Liver (tissue), 9 donors: Measurements from ENCODE around the gene CFHR1. TPM values are rescaled to one million over a fixed set of nuclear protein-coding genes. Genes with fewer than 3 reads are reported as not detected.
A peak's percentile ranks its signal among the peaks of the same experiment; 100 is the strongest.
"Not testable (repeated sequence)": the region's sequence is repeated elsewhere in the genome, so short reads cannot be mapped to it uniquely, and the experiment has no call there.

Experiments
- DNase-seq: peaks from one replicate; pipeline ENCODE4 v3.0.0-alpha.2; 2017; ENCODE audit warnings: low spot score
- H3K27ac ChIP-seq, 2 donors: one replicate each; pipeline ENCODE4 v1.7.0; 2013; ENCODE audit warnings: inconsistent platforms in 2 of 2, low read length in 2 of 2, control low read depth in 1 of 2, low read depth in 1 of 2, mild to moderate bottlenecking in 1 of 2
- H3K27me3 ChIP-seq, 4 donors: one replicate each; pipeline versions ENCODE4 v1.6.1 to v1.7.0; 2013; ENCODE audit warnings: low read length in 3 of 4, inconsistent platforms in 1 of 4, mild to moderate bottlenecking in 1 of 4, moderate library complexity in 1 of 4; ENCODE audit not compliant: control insufficient read depth in 4 of 4, insufficient read depth in 4 of 4
- H3K36me3 ChIP-seq, 4 donors: one replicate each; pipeline versions ENCODE4 v1.6.1 to v1.7.0; 2013; ENCODE audit warnings: low read length in 3 of 4, mild to moderate bottlenecking in 3 of 4, low read depth in 1 of 4, moderate library complexity in 1 of 4; ENCODE audit not compliant: control insufficient read depth in 4 of 4, insufficient read depth in 3 of 4
- H3K4me1 ChIP-seq, 4 donors: one replicate each; pipeline versions ENCODE4 v1.6.1 to v1.7.0; 2013; ENCODE audit warnings: low read length in 3 of 4, mild to moderate bottlenecking in 3 of 4, moderate library complexity in 1 of 4; ENCODE audit not compliant: control insufficient read depth in 4 of 4, insufficient read depth in 4 of 4
- H3K4me3 ChIP-seq, 3 donors: one replicate each; pipeline versions ENCODE4 v1.6.1 to v1.7.0; 2013; ENCODE audit warnings: low read length in 3 of 3, control low read depth in 1 of 3, low read depth in 1 of 3, mild to moderate bottlenecking in 1 of 3
- H3K9ac ChIP-seq, 2 donors: one replicate each; pipeline ENCODE4 v1.7.0; 2013; ENCODE audit warnings: low read length in 2 of 2, mild to moderate bottlenecking in 2 of 2, moderate library complexity in 2 of 2, control low read depth in 1 of 2, low read depth in 1 of 2
- H3K9me3 ChIP-seq, 4 donors: one replicate each; pipeline versions ENCODE4 v1.6.1 to v1.7.0; 2013; ENCODE audit warnings: low read length in 3 of 4; ENCODE audit not compliant: control insufficient read depth in 4 of 4
- EGR1 ChIP-seq, 2 donors: IDR thresholded peaks; 2 replicates each; pipeline ENCODE4 v1.6.1; 2016 to 2018; ENCODE audit warnings: antibody characterized with exemption in 2 of 2, low read depth in 2 of 2
- FOXA1 ChIP-seq: IDR thresholded peaks from 2 replicates; pipeline ENCODE4 v1.6.1; 2016; ENCODE audit warnings: antibody characterized with exemption
- GABPA ChIP-seq, 2 donors: IDR thresholded peaks in 1 of 2; conservative IDR thresholded peaks in 1 of 2; 2 replicates each; pipeline ENCODE4 v1.6.1; 2016; ENCODE audit warnings: antibody characterized with exemption in 2 of 2, mild to moderate bottlenecking in 1 of 2, moderate library complexity in 1 of 2
- HNF4G ChIP-seq: IDR thresholded peaks from 2 replicates; pipeline ENCODE4 v1.6.1; 2016; ENCODE audit warnings: antibody characterized with exemption
- JUND ChIP-seq, 2 donors: IDR thresholded peaks; 2 replicates each; pipeline ENCODE4 v1.6.1; 2016; ENCODE audit warnings: antibody characterized with exemption in 2 of 2
- NR2F2 ChIP-seq: IDR thresholded peaks from 2 replicates; pipeline ENCODE4 v1.6.1; 2016; ENCODE audit warnings: antibody characterized with exemption
- RAD21 ChIP-seq, 2 donors: IDR thresholded peaks; 2 replicates each; pipeline ENCODE4 v1.6.1; 2016; ENCODE audit warnings: antibody characterized with exemption in 2 of 2, mild to moderate bottlenecking in 2 of 2
- RXRA ChIP-seq, 2 donors: IDR thresholded peaks; 2 replicates each; pipeline ENCODE4 v1.6.1; 2017 to 2018; ENCODE audit warnings: antibody characterized with exemption in 2 of 2, mild to moderate bottlenecking in 1 of 2
- YY1 ChIP-seq: IDR thresholded peaks from 2 replicates; pipeline ENCODE4 v1.6.1; 2016; ENCODE audit warnings: antibody characterized with exemption, mild to moderate bottlenecking
- WGBS: extraction: QIAGEN DNeasy Blood & Tissue Kit; methylation state at CpG from one replicate; pipeline ENCODE4 v1.1.7; 2013; 5-methylcytosine and 5-hydroxymethylcytosine counted together
- polyA plus RNA-seq, 2 donors: library from polyadenylated mRNA; stranded (reverse) in 1 of 2; unstranded in 1 of 2; fragments of 200-250 nt in 1 of 2; fragments of >200 nt in 1 of 2; fragmentation: Nextera tagmentation in 1 of 2; extraction: Ambion mirVana in 1 of 2; gene quantifications; one replicate each; pipeline versions ENCODE4 v1.2.1 to v1.2.3, GENCODE V29; 2013 to 2015
- total RNA-seq, 2 donors: library from RNA; depleted of rRNA; stranded (reverse); fragments of >200 nt; gene quantifications; one replicate each; pipeline ENCODE4 v1.2.3, GENCODE V29; 2014
- TF ChIP-seq, protein P1 (sequence below): IDR thresholded peaks from 2 replicates; pipeline ENCODE4 v1.6.1; 2016; ENCODE audit warnings: antibody characterized with exemption
- TF ChIP-seq, protein P2 (sequence below): fragments of 150-350 bp; IDR thresholded peaks from 2 replicates; pipeline ENCODE4 v1.5.1; 2017; ENCODE audit warnings: improper control_type of control experiment, low read depth, low read length; ENCODE audit not compliant: missing input control
- TF ChIP-seq, protein P3 (sequence below): IDR thresholded peaks from 2 replicates; pipeline ENCODE4 v1.6.1; 2016; ENCODE audit warnings: antibody characterized with exemption, mild to moderate bottlenecking
- donor health status: healthy.
- donor health status: healthy.
- donor health status: healthy.
- donor health status: healthy.
- donor health status: healthy.

The CFHR1 gene
- total and polyA plus RNA-seq, 4 donors: 288 to 1,028 (median 507) TPM

DNA sequence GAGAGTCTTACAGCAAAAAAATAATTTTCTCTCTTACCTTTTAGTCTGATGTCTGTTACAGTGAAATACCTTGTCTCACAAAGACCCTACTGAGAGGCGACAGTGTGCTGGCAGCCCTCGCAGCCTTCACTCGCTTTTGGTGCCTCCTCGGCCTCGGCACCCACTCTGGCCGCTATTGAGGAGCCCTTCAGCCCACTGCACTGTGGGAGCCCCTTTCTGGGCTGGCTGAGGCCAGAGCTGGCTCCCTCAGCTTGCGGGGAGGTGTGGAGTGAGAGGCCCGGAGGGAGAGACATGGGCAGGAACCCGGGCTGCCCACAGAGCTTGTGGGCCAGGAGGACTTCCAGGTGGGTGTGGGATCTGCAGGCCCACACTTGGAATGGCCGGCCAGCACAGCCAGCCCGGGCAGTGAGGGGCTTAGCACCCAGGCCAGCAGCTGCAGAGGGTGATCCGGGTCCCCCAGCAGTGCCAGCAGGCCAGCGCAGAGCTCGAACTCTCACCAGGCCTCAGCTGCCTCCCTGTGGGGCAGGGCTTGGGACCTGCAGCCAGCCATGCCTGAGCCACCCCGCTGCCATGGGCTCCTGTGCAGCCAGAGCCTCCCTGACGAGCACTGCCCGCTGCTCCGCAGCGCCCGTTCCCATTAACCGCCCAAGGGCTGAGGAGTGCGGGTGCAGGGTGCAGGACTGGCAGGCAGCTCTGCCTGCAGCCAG is 10.8 kb upstream of the CFHR1 start:
- DNase-seq: no peak
- no peak for TF ChIP-seq RXRA (IDR thresholded peaks at IDR 0.05)
- no peak for TF ChIP-seq EGR1 (IDR thresholded peaks at IDR 0.05; ENCODE audit: low read depth in 2 of 2)
- no peak for TF ChIP-seq FOXA1
- TF ChIP-seq, protein P1, sequence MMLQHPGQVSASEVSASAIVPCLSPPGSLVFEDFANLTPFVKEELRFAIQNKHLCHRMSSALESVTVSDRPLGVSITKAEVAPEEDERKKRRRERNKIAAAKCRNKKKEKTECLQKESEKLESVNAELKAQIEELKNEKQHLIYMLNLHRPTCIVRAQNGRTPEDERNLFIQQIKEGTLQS: no peak
- no peak for TF ChIP-seq JUND (IDR thresholded peaks at IDR 0.05)
- no peak for TF ChIP-seq HNF4G
- TF ChIP-seq NR2F2: no peak
- TF ChIP-seq, protein P2, sequence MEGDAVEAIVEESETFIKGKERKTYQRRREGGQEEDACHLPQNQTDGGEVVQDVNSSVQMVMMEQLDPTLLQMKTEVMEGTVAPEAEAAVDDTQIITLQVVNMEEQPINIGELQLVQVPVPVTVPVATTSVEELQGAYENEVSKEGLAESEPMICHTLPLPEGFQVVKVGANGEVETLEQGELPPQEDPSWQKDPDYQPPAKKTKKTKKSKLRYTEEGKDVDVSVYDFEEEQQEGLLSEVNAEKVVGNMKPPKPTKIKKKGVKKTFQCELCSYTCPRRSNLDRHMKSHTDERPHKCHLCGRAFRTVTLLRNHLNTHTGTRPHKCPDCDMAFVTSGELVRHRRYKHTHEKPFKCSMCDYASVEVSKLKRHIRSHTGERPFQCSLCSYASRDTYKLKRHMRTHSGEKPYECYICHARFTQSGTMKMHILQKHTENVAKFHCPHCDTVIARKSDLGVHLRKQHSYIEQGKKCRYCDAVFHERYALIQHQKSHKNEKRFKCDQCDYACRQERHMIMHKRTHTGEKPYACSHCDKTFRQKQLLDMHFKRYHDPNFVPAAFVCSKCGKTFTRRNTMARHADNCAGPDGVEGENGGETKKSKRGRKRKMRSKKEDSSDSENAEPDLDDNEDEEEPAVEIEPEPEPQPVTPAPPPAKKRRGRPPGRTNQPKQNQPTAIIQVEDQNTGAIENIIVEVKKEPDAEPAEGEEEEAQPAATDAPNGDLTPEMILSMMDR: no peak
- TF ChIP-seq YY1: no peak
- TF ChIP-seq GABPA (IDR thresholded peaks at IDR 0.05 in 1 of 2, conservative IDR thresholded peaks at IDR 0.05 in 1 of 2): no peak
- TF ChIP-seq, protein P3, sequence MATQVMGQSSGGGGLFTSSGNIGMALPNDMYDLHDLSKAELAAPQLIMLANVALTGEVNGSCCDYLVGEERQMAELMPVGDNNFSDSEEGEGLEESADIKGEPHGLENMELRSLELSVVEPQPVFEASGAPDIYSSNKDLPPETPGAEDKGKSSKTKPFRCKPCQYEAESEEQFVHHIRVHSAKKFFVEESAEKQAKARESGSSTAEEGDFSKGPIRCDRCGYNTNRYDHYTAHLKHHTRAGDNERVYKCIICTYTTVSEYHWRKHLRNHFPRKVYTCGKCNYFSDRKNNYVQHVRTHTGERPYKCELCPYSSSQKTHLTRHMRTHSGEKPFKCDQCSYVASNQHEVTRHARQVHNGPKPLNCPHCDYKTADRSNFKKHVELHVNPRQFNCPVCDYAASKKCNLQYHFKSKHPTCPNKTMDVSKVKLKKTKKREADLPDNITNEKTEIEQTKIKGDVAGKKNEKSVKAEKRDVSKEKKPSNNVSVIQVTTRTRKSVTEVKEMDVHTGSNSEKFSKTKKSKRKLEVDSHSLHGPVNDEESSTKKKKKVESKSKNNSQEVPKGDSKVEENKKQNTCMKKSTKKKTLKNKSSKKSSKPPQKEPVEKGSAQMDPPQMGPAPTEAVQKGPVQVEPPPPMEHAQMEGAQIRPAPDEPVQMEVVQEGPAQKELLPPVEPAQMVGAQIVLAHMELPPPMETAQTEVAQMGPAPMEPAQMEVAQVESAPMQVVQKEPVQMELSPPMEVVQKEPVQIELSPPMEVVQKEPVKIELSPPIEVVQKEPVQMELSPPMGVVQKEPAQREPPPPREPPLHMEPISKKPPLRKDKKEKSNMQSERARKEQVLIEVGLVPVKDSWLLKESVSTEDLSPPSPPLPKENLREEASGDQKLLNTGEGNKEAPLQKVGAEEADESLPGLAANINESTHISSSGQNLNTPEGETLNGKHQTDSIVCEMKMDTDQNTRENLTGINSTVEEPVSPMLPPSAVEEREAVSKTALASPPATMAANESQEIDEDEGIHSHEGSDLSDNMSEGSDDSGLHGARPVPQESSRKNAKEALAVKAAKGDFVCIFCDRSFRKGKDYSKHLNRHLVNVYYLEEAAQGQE: no peak
- H3K36me3 ChIP-seq: no peaks in the 10 kb centered on the region

DNA sequence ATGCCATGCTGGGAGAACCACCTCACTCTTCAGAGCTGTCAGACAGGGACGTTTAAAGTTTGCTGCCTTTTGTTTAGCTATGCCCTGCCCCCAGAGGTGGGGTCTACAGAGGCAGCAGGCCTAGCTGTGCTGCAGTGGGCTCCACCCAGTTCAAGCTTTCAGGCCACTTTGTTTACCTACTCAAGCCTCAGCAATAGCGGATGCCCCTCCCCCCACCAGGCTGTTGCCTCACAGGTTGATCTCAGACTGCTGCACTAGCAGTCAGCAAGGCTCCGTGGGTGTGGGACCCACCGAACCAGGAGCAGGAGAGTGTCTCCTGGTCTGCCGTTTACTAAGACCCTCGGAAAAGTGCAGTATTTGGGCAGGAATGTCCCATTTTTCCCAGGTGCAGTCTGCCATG is 2.1 kb upstream of the CFHR1 start:
- H3K27me3 ChIP-seq, H3K36me3 ChIP-seq, H3K9me3 ChIP-seq, H3K4me3 ChIP-seq, H3K9ac ChIP-seq, H3K4me1 ChIP-seq: not testable (repeated sequence)
- WGBS: 41% methylated on average over 6 of the region's 6 CpGs
- peak overlapping the region in 1 of 2 donors; percentile 20 for H3K27ac ChIP-seq
- DNase-seq: peak; percentile 45

More for the DNA sequence above, 10.8 kb upstream of the CFHR1 start:
- no peaks in the 10 kb centered on the region for H3K4me1 ChIP-seq
- no peak overlapping the region for H3K4me3 ChIP-seq
- H3K27ac ChIP-seq: no peak overlapping the region
- no peaks in the 10 kb centered on the region for H3K27me3 ChIP-seq
- 95% methylated on average over 22 of the region's 22 CpGs for WGBS
- no peaks in the 10 kb centered on the region for H3K9me3 ChIP-seq
- H3K9ac ChIP-seq: no peak overlapping the region

DNA sequence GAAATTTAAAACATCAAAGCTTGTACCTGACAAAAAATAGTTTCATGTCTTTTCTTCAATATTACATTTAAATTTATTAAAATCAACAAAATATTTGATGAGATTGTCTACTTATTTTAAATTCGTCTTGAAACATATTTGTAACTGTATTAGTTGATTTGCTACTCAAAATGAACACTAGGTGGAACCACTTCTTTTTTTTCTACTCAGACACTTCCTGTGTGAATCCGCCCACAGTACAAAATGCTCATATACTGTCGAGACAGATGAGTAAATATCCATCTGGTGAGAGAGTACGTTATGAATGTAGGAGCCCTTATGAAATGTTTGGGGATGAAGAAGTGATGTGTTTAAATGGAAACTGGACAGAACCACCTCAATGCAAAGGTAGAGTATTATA is 8.3 kb downstream of the CFHR1 start:
- 6% methylated on average over 4 of the region's 4 CpGs for WGBS

More for the DNA sequence above, 8.3 kb downstream of the CFHR1 start:
- not testable (repeated sequence) for H3K27me3 ChIP-seq, H3K36me3 ChIP-seq, DNase-seq, H3K4me1 ChIP-seq, H3K4me3 ChIP-seq, H3K9ac ChIP-seq, H3K9me3 ChIP-seq, H3K27ac ChIP-seq
- TF ChIP-seq RAD21 (IDR thresholded peaks at IDR 0.05): peak; percentile 49 to 59
- TF ChIP-seq, protein P2: peak; percentile 17
